ENCODE data around the gene NOC4L. TPM values are rescaled to one million over a fixed set of nuclear protein-coding genes. Genes with fewer than 3 reads are reported as not detected.

NOC4L gene
- total and polyA plus RNA-seq, 2 donors (not counting 3 experiments of a cell fraction or from before 2014, with no cell fraction given) = 19.4 to 29.4 TPM

DNA sequence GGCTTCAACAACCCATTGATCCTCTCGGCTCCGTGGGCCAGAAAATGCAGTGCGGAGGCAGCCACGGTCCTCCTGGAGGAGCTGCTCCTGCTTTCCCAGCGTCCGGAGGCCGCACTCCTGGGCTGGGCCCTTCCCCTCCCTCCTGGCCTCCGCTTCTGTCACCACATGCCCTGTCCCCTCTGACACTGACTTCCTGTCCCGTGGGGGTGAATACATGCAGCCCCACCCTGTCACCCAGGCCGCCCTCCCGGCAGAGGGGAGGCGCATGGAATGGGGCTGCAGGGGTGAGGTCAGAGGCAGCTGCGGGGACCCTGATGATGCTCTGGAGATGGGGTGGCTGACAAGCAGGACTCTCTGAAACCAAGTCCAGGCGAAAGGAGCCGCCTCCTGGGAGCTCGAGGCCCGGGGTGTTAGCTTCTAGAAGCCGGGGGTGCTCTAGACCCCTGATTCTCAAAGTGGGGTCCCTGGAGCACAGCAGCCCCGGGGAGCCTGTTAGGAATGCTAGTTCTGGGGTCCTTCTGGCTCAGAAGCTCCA lies 32.2 kb downstream of the NOC4L start:
- H3K27ac ChIP-seq (ENCODE audit: insufficient read depth, low read depth, low read length) = no peak overlapping the region
- FAIRE-seq (no peak), DNase-seq (ENCODE audit: low read depth, low spot score) (no peak)
- H3K9me3 ChIP-seq (replicated peaks; ENCODE audit: control insufficient read depth, insufficient read depth, low read length) = no peaks in the 10 kb centered on the region
- peaks cover 0 to 2% of the 10 kb centered on the region in 2 experiments for H3K27me3 ChIP-seq (ENCODE audit: control insufficient read depth in 2 of 2, insufficient read depth in 2 of 2, low read length in 2 of 2)
- BruUV-seq (replicated peaks) = no TSS peak
- intact Hi-C loops (cut with micrococcal nuclease) = no loop called here
- H3K4me3 ChIP-seq (replicated peaks in 1 of 3; ENCODE audit: insufficient read depth in 1 of 3, low read depth in 1 of 3, low read length in 3 of 3) = no peak overlapping the region
- no peaks in the 10 kb centered on the region for H4K20me1 ChIP-seq (replicated peaks; ENCODE audit: control insufficient read depth, extremely low read depth, insufficient read depth, low read length)
- H3K9ac ChIP-seq (replicated peaks; ENCODE audit: extremely low read depth, insufficient read depth, low read length) = no peak overlapping the region
- H2AFZ ChIP-seq (ENCODE audit: low read depth, low read length) = no peak overlapping the region
- no peaks in the 10 kb centered on the region for H3K79me2 ChIP-seq (ENCODE audit: control insufficient read depth, insufficient read depth, low read length)
- H3K4me2 ChIP-seq (ENCODE audit: insufficient read depth, low read length) = no peak overlapping the region
- H3K9me1 ChIP-seq (replicated peaks; ENCODE audit: control insufficient read depth, extremely low read depth, insufficient read depth, low read length) = no peaks in the 10 kb centered on the region
- POLR2A ChIA-PET = no interaction called here
- TF ChIP-seq, protein P1, sequence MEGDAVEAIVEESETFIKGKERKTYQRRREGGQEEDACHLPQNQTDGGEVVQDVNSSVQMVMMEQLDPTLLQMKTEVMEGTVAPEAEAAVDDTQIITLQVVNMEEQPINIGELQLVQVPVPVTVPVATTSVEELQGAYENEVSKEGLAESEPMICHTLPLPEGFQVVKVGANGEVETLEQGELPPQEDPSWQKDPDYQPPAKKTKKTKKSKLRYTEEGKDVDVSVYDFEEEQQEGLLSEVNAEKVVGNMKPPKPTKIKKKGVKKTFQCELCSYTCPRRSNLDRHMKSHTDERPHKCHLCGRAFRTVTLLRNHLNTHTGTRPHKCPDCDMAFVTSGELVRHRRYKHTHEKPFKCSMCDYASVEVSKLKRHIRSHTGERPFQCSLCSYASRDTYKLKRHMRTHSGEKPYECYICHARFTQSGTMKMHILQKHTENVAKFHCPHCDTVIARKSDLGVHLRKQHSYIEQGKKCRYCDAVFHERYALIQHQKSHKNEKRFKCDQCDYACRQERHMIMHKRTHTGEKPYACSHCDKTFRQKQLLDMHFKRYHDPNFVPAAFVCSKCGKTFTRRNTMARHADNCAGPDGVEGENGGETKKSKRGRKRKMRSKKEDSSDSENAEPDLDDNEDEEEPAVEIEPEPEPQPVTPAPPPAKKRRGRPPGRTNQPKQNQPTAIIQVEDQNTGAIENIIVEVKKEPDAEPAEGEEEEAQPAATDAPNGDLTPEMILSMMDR (IDR thresholded peaks at IDR 0.05; ENCODE audit: extremely low read depth in 1 of 2, insufficient read depth in 1 of 2, low read depth in 1 of 2, low read length in 2 of 2) = no peak
- TF ChIP-seq, protein P2, sequence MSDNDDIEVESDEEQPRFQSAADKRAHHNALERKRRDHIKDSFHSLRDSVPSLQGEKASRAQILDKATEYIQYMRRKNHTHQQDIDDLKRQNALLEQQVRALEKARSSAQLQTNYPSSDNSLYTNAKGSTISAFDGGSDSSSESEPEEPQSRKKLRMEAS (IDR thresholded peaks at IDR 0.05; ENCODE audit: insufficient read depth, insufficient read length) = no peak
- TF ChIP-seq MYC (IDR thresholded peaks at IDR 0.05; ENCODE audit: low read depth, low read length) = no peak
- TF ChIP-seq JUN (IDR thresholded peaks at IDR 0.05; ENCODE audit: borderline replicate concordance, insufficient read depth, insufficient read length, low read depth) = no peak
- no peak for TF ChIP-seq GATA2 (IDR thresholded peaks at IDR 0.05; ENCODE audit: insufficient read depth, insufficient read length, low read depth, low read length)
- TF ChIP-seq EZH2 (IDR thresholded peaks at IDR 0.05; ENCODE audit: borderline replicate concordance, low read depth, low read length, severe bottlenecking) = no peak
- TF ChIP-seq FOS (IDR thresholded peaks at IDR 0.05; ENCODE audit: borderline replicate concordance, insufficient read depth, low read length) = no peak
- TF ChIP-seq POLR2AphosphoS5 (IDR thresholded peaks at IDR 0.05; ENCODE audit: insufficient read depth, low read depth, low read length) = no peak
- no peak for TF ChIP-seq POLR2A (IDR thresholded peaks at IDR 0.05; ENCODE audit: low read depth, low read length)
- CTCF ChIA-PET = no interaction called here
- no peaks in the 10 kb centered on the region for H3K36me3 ChIP-seq (ENCODE audit: control insufficient read depth in 2 of 2, extremely low read depth in 1 of 2, insufficient read depth in 2 of 2, low read length in 2 of 2)
- H3K4me1 ChIP-seq (ENCODE audit: control insufficient read depth, extremely low read depth, insufficient read depth, low read length) = no peaks in the 10 kb centered on the region
- dilution Hi-C loops (cut with MboI; ENCODE audit: extremely low pct_ligation_motif_present, low sequenced_read_pairs) = no loop called here
